Uterine smooth muscle cell (primary cell): ENCODE data around the gene TAP2. TPM values are rescaled to one million over a fixed set of nuclear protein-coding genes. Genes with fewer than 3 reads are reported as not detected.

Experiments
- total RNA-seq: library from RNA; depleted of rRNA; stranded (reverse); fragments of >200 nt; gene quantifications from 2 replicates; pipeline ENCODE4 v1.2.3, GENCODE V29; 2014

Gene TAP2
- 8.0 and 10.3 TPM in 2 replicates for total RNA-seq

GRCh38 chr6:32838114-32838958, at the start of gene TAP2:
Gene TAP2, minus strand, starts transcription at chr6:32838739. Its CDS starts 506 bp downstream, at chr6:32838233.

GRCh38 chr6:32853541-32854375, 15.2 kb upstream of the TAP2 start, which contains the start of the genes PSMB9 and TAP1:
Gene PSMB9, plus strand, starts transcription at chr6:32854192. Its CDS starts 38 bp downstream, at chr6:32854230.
Gene TAP1, minus strand, starts transcription at chr6:32853704. Its CDS starts 68 bp downstream, at chr6:32853636.

GRCh38 chr6:32843979-32844838, 5.7 kb upstream of the TAP2 start, which contains the start of gene PSMB8:
Gene PSMB8, minus strand, starts transcription at chr6:32844047. Its CDS starts 51 bp downstream, at chr6:32843996.

GRCh38 chr6:32816746-32817204, 21.8 kb downstream of the TAP2 start, which contains the start of gene HLA-DOB:
Gene HLA-DOB, minus strand, starts transcription at chr6:32817002. Its CDS starts 51 bp downstream, at chr6:32816951.

Other genes starting within 250 kb of the TAP2 start
- gene HLA-DRB1, start 248.9 kb downstream of the TAP2 start, total RNA-seq = not detected in 2 replicates
- not detected in 2 replicates for gene HLA-DQA1, start 201.3 kb downstream of the TAP2 start, total RNA-seq
- not detected in 2 replicates for gene HLA-DQB1, start 172.1 kb downstream of the TAP2 start, total RNA-seq
- gene HLA-DQA2, start 97.3 kb downstream of the TAP2 start, total RNA-seq = not detected in 2 replicates
- not detected in 2 replicates for gene HLA-DQB2, start 75.2 kb downstream of the TAP2 start, total RNA-seq
- gene HLA-DOB, start 21.7 kb downstream of the TAP2 start, total RNA-seq = 0.11 and 0.12 TPM in 2 replicates
- gene PSMB8, start 5.3 kb upstream of the TAP2 start, total RNA-seq = 41.2 and 52.1 TPM in 2 replicates
- gene TAP1, start 15.0 kb upstream of the TAP2 start, total RNA-seq = 39.5 and 48.9 TPM in 2 replicates
- gene PSMB9, start 15.5 kb upstream of the TAP2 start, total RNA-seq = 26.7 and 30.7 TPM in 2 replicates
- under 0.01 TPM in 1 of 2 replicates, not detected in the other for gene HLA-DMB, start 102.3 kb upstream of the TAP2 start, total RNA-seq
- 0.33 and 1.1 TPM in 2 replicates for gene HLA-DMA, start 114.4 kb upstream of the TAP2 start, total RNA-seq
- 95.3 and 96.0 TPM in 2 replicates for gene BRD2, start 129.9 kb upstream of the TAP2 start, total RNA-seq
- not detected in 2 replicates for gene HLA-DOA, start 170.9 kb upstream of the TAP2 start, total RNA-seq
- gene HLA-DPA1, start 234.9 kb upstream of the TAP2 start, total RNA-seq = 0.55 and 4.0 TPM in 2 replicates
- gene HLA-DPB1, start 237.3 kb upstream of the TAP2 start, total RNA-seq = 6.8 and 21.1 TPM in 2 replicates